HEK293 (cell line): ENCODE results near the gene LBX1.

Experiments
- CTCF ChIA-PET: fragments of 350-600 bp; formaldehyde crosslinking; extraction: SDS; loops from one replicate; lab custom pipeline; 2021; ENCODE audit warnings: antibody characterized with exemption; lab: Yijun Ruan, JAX
- POLR2A ChIA-PET: fragments of 300-600 bp; formaldehyde crosslinking; extraction: SDS; loops from one replicate; lab custom pipeline; 2020; ENCODE audit warnings: antibody characterized with exemption, inconsistent platforms; lab: Yijun Ruan, JAX
- H3K27ac ChIP-seq: fragments of 200-500 bp; sonication (Bioruptor generic); 2 replicates; pipeline ENCODE4 v1.5.1; 2014; ENCODE audit warnings: low read depth, low read length, control low read depth, inconsistent platforms; ENCODE audit errors: extremely low read depth
- H3K36me3 ChIP-seq, 2 experiments: fragments of 200-500 bp in 1 of 2; sonication (Bioruptor generic) in 1 of 2; 1 replicate in 1 of 2; 2 replicates in 1 of 2; pipeline ENCODE4 v1.5.1; 2014 to 2017; ENCODE audit warnings: inconsistent platforms in 2 of 2, low read length in 2 of 2; ENCODE audit not compliant: control insufficient read depth in 2 of 2, insufficient read depth in 1 of 2
- H3K4me1 ChIP-seq: fragments of 200-500 bp; sonication (Bioruptor generic); 2 replicates; pipeline ENCODE4 v1.5.1; 2014; ENCODE audit warnings: mild to moderate bottlenecking, low read length, inconsistent platforms; ENCODE audit not compliant: control insufficient read depth, insufficient read depth
- H3K4me3 ChIP-seq: 2 replicates; pipeline ENCODE4 v1.5.1; 2011; ENCODE audit warnings: low read depth, mild to moderate bottlenecking, control low read depth, low read length, moderate library complexity
- H3K9me3 ChIP-seq: fragments of 200-500 bp; sonication (Bioruptor generic); 2 replicates; pipeline ENCODE4 v1.5.1; 2014; ENCODE audit warnings: low read depth, low read length, inconsistent platforms; ENCODE audit not compliant: control insufficient read depth, insufficient read depth
- EGR2 ChIP-seq: fragments of 450-650 bp; formaldehyde crosslinking; IDR thresholded peaks from 2 replicates; pipeline ENCODE4 v1.5.1; 2016; ENCODE audit warnings: low read depth, missing biosample characterization, missing genetic modification characterization
- IKZF3 ChIP-seq: fragments of 450-650 bp; IDR thresholded peaks from 2 replicates; pipeline ENCODE4 v1.5.0; 2018; ENCODE audit warnings: missing biosample characterization, mild to moderate bottlenecking, missing genetic modification characterization, moderate library complexity
- RBAK ChIP-seq: fragments of 450-650 bp; formaldehyde crosslinking; IDR thresholded peaks from 2 replicates; pipeline ENCODE4 v1.5.1; 2016; ENCODE audit warnings: missing biosample characterization, missing genetic modification characterization
- ZBTB1 ChIP-seq: fragments of 450-650 bp; formaldehyde crosslinking; IDR thresholded peaks from 2 replicates; pipeline ENCODE4 v1.5.1; 2016; ENCODE audit warnings: missing biosample characterization, missing genetic modification characterization
- ZFHX2 ChIP-seq: fragments of 450-650 bp; formaldehyde crosslinking; conservative IDR thresholded peaks from 2 replicates; pipeline ENCODE4 v1.5.1; 2016; ENCODE audit warnings: missing biosample characterization, missing genetic modification characterization
- ZNF280D ChIP-seq: fragments of 450-650 bp; formaldehyde crosslinking; IDR thresholded peaks from 2 replicates; pipeline ENCODE4 v1.5.1; 2016; ENCODE audit warnings: missing biosample characterization, missing genetic modification characterization
- ZNF292 ChIP-seq: fragments of 450-650 bp; formaldehyde crosslinking; IDR thresholded peaks from 2 replicates; pipeline ENCODE4 v1.5.1; 2016; ENCODE audit warnings: low read depth, missing biosample characterization, missing genetic modification characterization, borderline replicate concordance
- ZNF354C ChIP-seq: fragments of 450-650 bp; formaldehyde crosslinking; IDR thresholded peaks from 2 replicates; pipeline ENCODE4 v1.5.1; 2016; ENCODE audit warnings: missing biosample characterization, missing genetic modification characterization, low read depth, borderline replicate concordance
- ZNF37A ChIP-seq: fragments of 450-650 bp; IDR thresholded peaks from 2 replicates; pipeline ENCODE4 v1.5.1; 2018; ENCODE audit warnings: missing biosample characterization, missing genetic modification characterization
- ZNF48 ChIP-seq: fragments of 450-650 bp; formaldehyde crosslinking; IDR thresholded peaks from 2 replicates; pipeline ENCODE4 v1.5.1; 2016; ENCODE audit warnings: missing biosample characterization, missing genetic modification characterization
- ZNF585B ChIP-seq: fragments of 450-650 bp; formaldehyde crosslinking; IDR thresholded peaks from 2 replicates; pipeline ENCODE4 v1.5.1; 2016; ENCODE audit warnings: missing biosample characterization, missing genetic modification characterization
- ZNF624 ChIP-seq: fragments of 450-650 bp; formaldehyde crosslinking; IDR thresholded peaks from 2 replicates; pipeline ENCODE4 v1.5.1; 2017; ENCODE audit warnings: missing biosample characterization, missing genetic modification characterization
- ZNF747 ChIP-seq: fragments of 450-650 bp; formaldehyde crosslinking; IDR thresholded peaks from 2 replicates; pipeline ENCODE4 v1.5.1; 2016; ENCODE audit warnings: missing biosample characterization, missing genetic modification characterization
- ZXDB ChIP-seq: fragments of 450-650 bp; formaldehyde crosslinking; IDR thresholded peaks from 2 replicates; pipeline ENCODE4 v1.5.1; 2016; ENCODE audit warnings: missing biosample characterization, missing genetic modification characterization

The LBX1 gene

DNA sequence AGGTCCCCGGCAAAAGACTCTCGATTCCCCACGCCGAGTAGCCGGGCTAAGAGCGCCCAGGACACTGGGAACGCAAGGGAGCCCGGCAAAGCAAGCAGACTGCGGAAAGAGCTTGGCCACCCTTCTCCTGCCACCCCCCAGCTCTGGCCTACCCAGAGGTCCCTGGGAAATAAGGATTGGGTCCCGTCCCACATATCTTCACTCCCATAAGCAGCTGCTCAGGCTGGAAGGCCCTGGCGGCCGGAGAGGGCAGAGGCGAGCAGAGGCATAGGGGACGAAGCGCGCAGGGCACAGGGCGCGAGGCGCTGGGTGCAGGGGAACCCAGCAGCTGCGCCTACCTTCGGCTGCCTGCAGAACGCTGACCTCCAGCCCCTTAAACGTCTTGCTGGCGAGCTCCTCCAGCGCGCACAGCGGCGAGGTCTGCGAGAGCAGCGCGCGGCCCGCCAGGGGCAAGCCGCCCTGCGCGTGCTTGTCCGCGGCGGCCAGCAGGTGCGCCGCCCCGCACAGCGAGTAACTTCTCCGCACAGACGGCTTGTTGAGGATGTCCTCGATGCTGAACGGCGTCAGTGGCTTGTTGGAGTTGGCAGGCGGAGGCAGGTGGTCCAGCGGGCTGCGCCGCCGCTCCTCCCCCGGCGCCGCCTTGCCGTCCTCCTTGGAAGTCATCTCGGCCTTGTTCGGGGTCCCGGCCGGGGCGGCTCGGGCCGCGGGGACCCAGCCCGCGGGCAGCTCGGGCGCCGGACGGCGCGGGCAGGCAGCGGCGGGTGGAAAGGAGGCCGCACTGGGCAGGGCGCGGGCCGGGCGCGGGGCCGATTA is 904 bp downstream of the LBX1 start (continued):
- TF ChIP-seq ZNF37A (no peak), ZNF354C (no peak), ZNF585B (tag by site-specific recombination) (no peak)
- TF ChIP-seq, all 188 proteins: peak for 0

DNA sequence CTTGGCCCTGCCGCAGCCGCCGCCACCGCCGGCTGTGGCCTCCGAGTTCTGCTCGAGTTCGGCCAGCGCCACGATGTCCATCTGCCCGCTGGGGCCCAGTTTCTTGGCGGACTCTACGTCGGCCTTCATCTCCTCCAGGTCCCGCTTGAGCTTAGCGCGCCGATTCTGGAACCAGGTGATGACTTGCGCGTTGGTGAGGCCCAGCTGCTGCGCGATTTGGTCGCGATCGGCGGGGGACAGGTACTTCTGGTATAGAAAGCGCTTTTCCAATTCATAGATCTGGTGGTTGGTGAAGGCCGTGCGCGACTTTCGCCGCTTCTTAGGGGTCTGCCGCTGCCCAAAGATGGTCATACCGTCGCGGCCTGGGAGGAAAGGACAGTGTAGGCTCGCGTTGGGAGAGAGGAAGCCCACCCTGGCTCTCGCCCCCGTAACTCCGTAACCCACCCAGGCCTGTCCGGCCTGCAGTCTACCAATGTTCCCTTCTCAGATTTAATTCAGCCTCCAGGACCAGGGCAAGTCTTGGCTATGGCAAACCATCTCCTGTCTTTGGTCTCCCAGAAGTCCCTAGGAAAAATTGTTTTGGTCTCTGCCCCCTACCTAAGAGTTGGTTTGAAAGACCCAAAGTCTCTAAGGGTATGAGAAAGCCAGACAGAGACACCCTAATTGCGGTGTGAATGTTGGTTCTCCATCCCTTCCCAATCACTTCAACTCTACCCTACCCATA is 1.7 kb downstream of the LBX1 start:
- peaks cover 0 to 10% of the 10 kb centered on the region in 2 experiments; a peak in 1 of 3 replicates for H3K36me3 ChIP-seq
- no peaks in the 10 kb centered on the region for H3K9me3 ChIP-seq
- H3K4me3 ChIP-seq, result no peak overlapping the region
- H3K27ac ChIP-seq, result no peak overlapping the region
- H3K4me1 ChIP-seq, result peaks cover 9% of the 10 kb centered on the region
- CTCF ChIA-PET, result interaction anchor here (0.7 to 1.2 kb wide), 3 partner anchors 12 to 523 kb away, joined by 3 to 4 read pairs (median 4); no protein-coding TSS in a partner anchor
- no peak for TF ChIP-seq ZNF624 (tag by site-specific recombination)
- POLR2A ChIA-PET, result interaction anchor here (0.9 kb wide), 1 partner anchor 131 kb away, joined by 3 read pairs; no protein-coding TSS in a partner anchor

DNA sequence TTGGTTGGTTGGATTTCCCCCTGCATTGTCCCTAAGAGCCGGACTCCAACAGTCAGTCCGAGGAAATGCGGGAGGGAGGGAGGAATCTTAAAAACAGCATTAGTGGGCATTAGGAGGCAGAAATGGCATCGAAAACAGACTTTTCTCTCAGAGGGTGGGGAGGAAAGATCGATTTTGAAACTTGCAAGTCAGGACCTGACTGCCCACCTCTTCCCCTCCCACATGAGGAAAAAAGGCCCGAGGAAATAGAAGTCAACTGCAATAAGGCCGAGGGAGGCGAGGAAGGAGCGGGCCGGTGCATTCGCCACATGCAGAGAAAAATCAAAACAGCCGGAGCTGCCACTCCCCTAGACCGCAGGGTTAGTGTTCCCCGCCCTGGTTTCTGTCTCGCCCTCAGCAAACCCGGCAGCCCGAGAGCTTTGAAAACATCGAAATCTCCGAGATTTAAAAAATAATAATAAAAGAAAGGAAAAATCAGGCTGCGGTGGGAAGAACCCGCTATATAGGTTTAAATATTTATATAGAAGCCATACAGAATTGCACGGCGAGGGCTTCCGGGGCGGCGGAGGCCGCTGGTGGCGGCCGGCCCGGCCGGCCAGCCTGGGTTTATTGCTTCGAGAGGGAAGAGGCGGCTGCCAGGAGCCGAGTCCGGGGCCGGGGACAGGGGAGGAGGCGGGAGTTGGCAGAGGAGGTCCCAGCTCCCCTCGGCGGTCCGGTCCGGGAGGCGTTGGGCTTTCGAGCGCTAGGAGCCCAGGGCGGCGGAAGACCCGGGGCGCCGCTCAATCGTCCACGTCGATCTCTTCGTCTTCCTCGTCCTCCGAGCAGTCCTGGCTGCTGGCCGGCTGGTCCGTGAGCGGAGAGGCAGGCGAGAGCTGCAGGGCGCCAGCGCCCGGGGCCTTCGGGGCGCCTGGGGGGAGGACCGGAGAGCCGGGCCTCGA is 2.5 kb downstream of the LBX1 start:
- Histone ChIP-seq H3K36me3 (peaks cover 0 to 1% of the 10 kb centered on the region in 2 experiments; a peak in 1 of 3 replicates), H3K4me3 (no peak overlapping the region), H3K27ac (no peak overlapping the region), H3K9me3 (no peaks in the 10 kb centered on the region), H3K4me1 (peaks cover 9% of the 10 kb centered on the region)
- TF ChIP-seq IKZF3 (tag by site-specific recombination) (no peak), EGR2 (tag by site-specific recombination) (peak; percentile 32; the same call in 1 of the 2 replicates), RBAK (tag by site-specific recombination) (no peak), ZBTB1 (no peak), ZNF280D (tag by site-specific recombination) (no peak), ZFHX2 (tag by site-specific recombination) (peak; percentile 58), ZNF48 (tag by site-specific recombination) (no peak), ZXDB (tag by site-specific recombination) (no peak), ZNF747 (no peak), ZNF292 (tag by site-specific recombination) (no peak)
- ChIA-PET POLR2A (no interaction called here), CTCF (interaction anchor here (0.7 to 1.2 kb wide), 2 partner anchors 13 to 524 kb away, joined by 3 to 4 read pairs; no protein-coding TSS in a partner anchor)
